Stimulated activated naive B cell treated with anti-CD40 and anti-IgM and Interleukin-4, amounts not matched to agents 10 μg/mL and 1 μg/mL and 100 μg/mL, for 72 hours (primary cell): Measurements from ENCODE around the gene MGST2.

Experiments used
- ATAC-seq, 2 donors: fragments of 150-1000 bp; cut with Tn5 transposase; replicated peaks; 2 replicates each; pipeline ENCODE4 v1.10.0; 2021; ENCODE audit warnings: moderate library complexity in 1 of 2
- DNase-seq: peaks from one replicate; pipeline ENCODE4 v3.0.0; 2021
- H3K27ac Mint-ChIP-seq: one replicate; pipeline ENCODE4 v1.8.0; 2022; ENCODE audit warnings: mild to moderate bottlenecking, mixed read lengths
- H3K27me3 Mint-ChIP-seq, 2 donors: one replicate each; pipeline ENCODE4 v1.8.0; 2022; ENCODE audit warnings: mixed read lengths in 2 of 2
- H3K36me3 Mint-ChIP-seq, 2 donors: one replicate each; pipeline ENCODE4 v1.8.0; 2022; ENCODE audit warnings: mixed read lengths in 2 of 2, mild to moderate bottlenecking in 1 of 2
- H3K4me1 Mint-ChIP-seq, 2 donors: one replicate each; pipeline ENCODE4 v1.8.0; 2022; ENCODE audit warnings: mixed read lengths in 2 of 2, mild to moderate bottlenecking in 1 of 2
- H3K4me3 Mint-ChIP-seq, 2 donors: one replicate each; pipeline ENCODE4 v1.8.0; 2022; ENCODE audit warnings: mild to moderate bottlenecking in 2 of 2, mixed read lengths in 2 of 2, moderate library complexity in 1 of 2
- H3K9me3 Mint-ChIP-seq, 2 donors: one replicate each; pipeline ENCODE4 v1.8.0; 2022; ENCODE audit warnings: mixed read lengths in 2 of 2, mild to moderate bottlenecking in 1 of 2

MGST2 gene

DNA sequence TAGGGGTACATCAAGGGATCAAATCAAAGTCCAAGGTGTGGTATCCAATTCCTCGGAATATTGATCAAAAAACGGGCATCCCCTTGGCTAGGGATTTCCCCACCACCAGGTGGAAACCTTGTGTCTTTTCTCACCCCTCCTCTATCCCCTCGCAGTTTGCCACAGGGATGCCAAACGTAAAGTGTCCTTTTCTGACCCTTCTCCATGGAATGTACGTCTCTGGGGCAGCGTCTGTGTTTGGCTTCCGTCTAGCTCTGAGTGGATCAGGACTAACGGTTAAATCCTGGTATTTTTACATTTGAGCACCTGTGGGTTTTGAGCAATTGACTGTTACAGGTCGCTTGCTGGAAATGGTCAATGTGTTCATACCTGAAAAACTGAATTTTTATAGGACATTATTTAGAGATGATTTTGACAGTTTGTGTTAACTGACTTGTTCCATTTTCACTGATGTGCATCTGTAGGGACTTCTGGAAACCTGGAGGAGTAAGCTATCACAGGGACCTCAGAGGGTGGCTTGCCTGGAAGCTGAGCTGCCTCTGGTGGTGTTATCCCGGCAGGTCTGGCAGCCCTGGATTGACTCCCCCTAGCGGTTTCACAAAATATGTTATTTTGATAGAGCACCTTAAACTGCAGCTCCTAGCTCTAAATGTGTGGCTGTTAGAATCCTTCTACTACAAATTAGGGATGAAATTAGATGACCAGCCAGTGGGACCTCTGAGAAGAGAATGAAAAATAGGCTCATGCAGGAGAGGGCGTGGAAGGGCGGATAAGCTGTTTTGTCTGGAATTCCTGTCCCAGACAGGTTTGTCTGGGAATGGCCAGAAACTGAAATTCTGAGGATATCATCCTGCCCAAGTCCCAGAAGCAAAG is 8.8 kb upstream of the MGST2 start:
- Mint-ChIP-seq H3K4me1 (peaks cover 5 to 17% of the 10 kb centered on the region in 2 donors), H3K27ac (no peak overlapping the region), H3K36me3 (no peaks in the 10 kb centered on the region), H3K4me3 (no peak overlapping the region), H3K27me3 (peaks cover 12 to 16% of the 10 kb centered on the region in 2 donors), H3K9me3 (no peaks in the 10 kb centered on the region)
- peak; percentile 75 to 85 for ATAC-seq
- DNase-seq, result peak; percentile 24

GRCh38 chr4:139658185-139658584 is 7.4 kb upstream of the MGST2 start:
- H3K36me3 Mint-ChIP-seq, result no peaks in the 10 kb centered on the region
- peaks cover 10 to 12% of the 10 kb centered on the region in 2 donors for H3K27me3 Mint-ChIP-seq
- H3K9me3 Mint-ChIP-seq, result no peaks in the 10 kb centered on the region
- ATAC-seq (no peak), DNase-seq (no peak)
- peaks cover 5 to 17% of the 10 kb centered on the region in 2 donors for H3K4me1 Mint-ChIP-seq
- H3K27ac Mint-ChIP-seq, result no peak overlapping the region
- no peak overlapping the region for H3K4me3 Mint-ChIP-seq

- Mint-ChIP-seq H3K9me3 (no peaks in the 10 kb centered on the region), H3K4me1 (peaks cover 5 to 17% of the 10 kb centered on the region in 2 donors), H3K27ac (no peak overlapping the region), H3K4me3 (no peak overlapping the region), H3K36me3 (no peaks in the 10 kb centered on the region), H3K27me3 (peaks cover 10% of the 10 kb centered on the region in 2 donors)
- DNase-seq (no peak), ATAC-seq (no peak)
These were observed 6.8 kb upstream of the MGST2 start for GRCh38 chr4:139658586-139659382.

- DNase-seq (no peak), ATAC-seq (no peak)
- no peaks in the 10 kb centered on the region for H3K36me3 Mint-ChIP-seq
- no peak overlapping the region for H3K4me3 Mint-ChIP-seq
- H3K9me3 Mint-ChIP-seq, result no peaks in the 10 kb centered on the region
- peaks cover 5 to 17% of the 10 kb centered on the region in 2 donors for H3K4me1 Mint-ChIP-seq
- H3K27me3 Mint-ChIP-seq, result peaks cover 5 to 10% of the 10 kb centered on the region in 2 donors
- no peak overlapping the region for H3K27ac Mint-ChIP-seq
These were observed 5.7 kb upstream of the MGST2 start for GRCh38 chr4:139659735-139660424.

DNA sequence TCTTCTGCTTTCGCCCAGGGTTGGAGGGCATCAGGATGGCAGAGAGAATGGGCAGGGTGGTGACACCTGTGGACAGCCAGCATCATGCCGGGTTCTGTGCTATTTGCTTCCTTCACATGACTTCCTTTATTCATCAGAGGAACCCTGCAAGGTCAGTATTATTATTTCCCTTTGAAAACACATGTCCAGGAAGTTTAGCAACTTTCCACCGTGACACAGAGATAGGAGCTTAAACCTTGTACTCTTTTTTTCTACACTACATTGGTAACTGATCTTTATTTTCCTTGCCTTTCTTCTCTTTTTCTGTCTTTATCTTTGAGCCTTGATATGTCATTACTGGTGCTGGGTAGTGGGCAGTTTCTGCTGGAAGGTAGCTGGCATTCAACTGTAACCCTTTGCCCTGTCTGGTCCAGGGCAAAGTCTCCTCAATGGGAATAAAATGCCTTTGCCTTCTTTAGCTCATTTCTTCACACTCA is 5.0 kb upstream of the MGST2 start:
- no peak for DNase-seq
- H3K4me3 Mint-ChIP-seq, result no peak overlapping the region
- peaks cover 4 to 10% of the 10 kb centered on the region in 2 donors for H3K27me3 Mint-ChIP-seq
- peaks cover 9 to 21% of the 10 kb centered on the region in 2 donors for H3K4me1 Mint-ChIP-seq
- peaks cover 0 to under 1% of the 10 kb centered on the region in 2 donors for H3K36me3 Mint-ChIP-seq
- no peak for ATAC-seq
- H3K27ac Mint-ChIP-seq, result no peak overlapping the region
- H3K9me3 Mint-ChIP-seq, result no peaks in the 10 kb centered on the region

GRCh38 chr4:139663561-139664138 is 2.0 kb upstream of the MGST2 start:
- Mint-ChIP-seq H3K27me3 (peaks cover 5% of the 10 kb centered on the region in 2 donors), H3K4me3 (no peak overlapping the region), H3K4me1 (peaks cover 17 to 24% of the 10 kb centered on the region in 2 donors), H3K36me3 (peaks cover 2 to 13% of the 10 kb centered on the region in 2 donors), H3K9me3 (no peaks in the 10 kb centered on the region), H3K27ac (no peak overlapping the region)
- no peak for DNase-seq
- ATAC-seq, result no peak

GRCh38 chr4:139664442-139664841 is 1.2 kb upstream of the MGST2 start:
- H3K4me3 Mint-ChIP-seq, result no peak overlapping the region
- DNase-seq (no peak), ATAC-seq (no peak)
- no peaks in the 10 kb centered on the region for H3K9me3 Mint-ChIP-seq
- H3K4me1 Mint-ChIP-seq, result peaks cover 17 to 24% of the 10 kb centered on the region in 2 donors
- peaks cover 2 to 16% of the 10 kb centered on the region in 2 donors for H3K36me3 Mint-ChIP-seq
- no peak overlapping the region for H3K27ac Mint-ChIP-seq
- peaks cover 5% of the 10 kb centered on the region in 2 donors for H3K27me3 Mint-ChIP-seq

GRCh38 chr4:139665079-139665689 is 435 bp upstream of the MGST2 start:
- DNase-seq (no peak), ATAC-seq (peak in 1 of 2 donors; percentile 36)
- Mint-ChIP-seq H3K36me3 (peaks cover 2 to 16% of the 10 kb centered on the region in 2 donors), H3K27ac (peak overlapping the region; percentile 85), H3K4me1 (peaks cover 20 to 24% of the 10 kb centered on the region in 2 donors), H3K4me3 (peak overlapping the region; percentile 88 to 93), H3K9me3 (no peaks in the 10 kb centered on the region), H3K27me3 (peaks cover 5% of the 10 kb centered on the region in 2 donors)

- no peak for DNase-seq
- peak; percentile 26 to 28 for ATAC-seq
- H3K9me3 Mint-ChIP-seq, result no peaks in the 10 kb centered on the region
- H3K27ac Mint-ChIP-seq, result peak overlapping the region; percentile 67
- H3K36me3 Mint-ChIP-seq, result peaks cover 2 to 16% of the 10 kb centered on the region in 2 donors
- H3K4me1 Mint-ChIP-seq, result peaks cover 19 to 20% of the 10 kb centered on the region in 2 donors
- peak overlapping the region; percentile 88 to 93 for H3K4me3 Mint-ChIP-seq
- peaks cover 5% of the 10 kb centered on the region in 2 donors for H3K27me3 Mint-ChIP-seq
These were observed 1.2 kb downstream of the MGST2 start for GRCh38 chr4:139666735-139667281.

DNA sequence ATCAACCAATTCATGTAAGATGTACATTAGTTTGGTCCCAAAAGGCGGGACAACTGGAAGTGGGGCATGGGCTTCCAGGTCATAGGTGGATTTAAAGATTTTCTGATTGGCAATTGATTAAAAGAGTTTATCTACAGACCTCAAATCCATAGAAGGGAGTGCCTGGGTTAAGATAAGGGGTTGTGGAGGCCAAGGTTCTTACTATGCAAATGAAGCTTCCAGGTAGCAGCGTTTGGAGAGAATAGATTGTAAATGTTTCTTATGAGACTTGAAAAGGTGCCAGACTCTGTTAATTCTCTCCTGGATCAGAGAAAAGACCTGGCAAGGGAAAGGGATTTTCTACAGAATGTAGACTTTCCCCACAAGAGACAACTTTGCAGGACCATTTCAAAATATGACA is 2.4 kb downstream of the MGST2 start:
- Mint-ChIP-seq H3K27ac (no peak overlapping the region), H3K27me3 (peaks cover 5% of the 10 kb centered on the region in 2 donors), H3K9me3 (no peaks in the 10 kb centered on the region), H3K4me3 (no peak overlapping the region), H3K36me3 (peaks cover 2 to 16% of the 10 kb centered on the region in 2 donors), H3K4me1 (peaks cover 19 to 20% of the 10 kb centered on the region in 2 donors)
- ATAC-seq (no peak), DNase-seq (no peak)

DNA sequence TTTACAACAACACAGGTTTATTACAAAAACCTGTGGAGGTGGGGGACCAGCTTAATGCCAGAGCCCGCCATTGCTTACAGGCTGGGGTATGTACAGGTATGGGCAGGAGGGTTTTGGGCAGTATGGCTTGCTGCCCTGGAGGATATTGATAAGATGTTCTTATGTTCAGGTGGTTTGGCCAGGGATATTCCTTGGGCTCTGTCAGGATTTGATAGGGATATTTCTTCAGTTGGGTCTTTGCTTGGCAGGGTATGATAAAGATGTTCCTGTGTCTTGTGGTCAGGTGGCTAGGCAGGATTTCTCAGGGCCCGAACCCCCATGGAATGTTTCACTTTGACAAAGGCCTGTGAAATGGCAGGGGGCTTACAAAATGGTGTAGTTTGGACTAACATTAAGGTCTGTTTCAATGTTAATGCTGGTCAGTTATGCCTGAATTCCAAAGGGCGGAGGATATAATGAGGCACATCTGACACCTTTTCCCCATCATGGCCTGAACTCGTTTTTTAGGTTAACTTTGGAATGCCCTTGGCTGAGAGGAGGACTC is 3.1 kb downstream of the MGST2 start:
- no peak for ATAC-seq
- H3K4me1 Mint-ChIP-seq, result peaks cover 20 to 21% of the 10 kb centered on the region in 2 donors
- no peak for DNase-seq
- H3K36me3 Mint-ChIP-seq, result peaks cover 2 to 16% of the 10 kb centered on the region in 2 donors
- H3K4me3 Mint-ChIP-seq, result no peak overlapping the region
- H3K27me3 Mint-ChIP-seq, result peaks cover 5% of the 10 kb centered on the region in 2 donors
- H3K9me3 Mint-ChIP-seq, result no peaks in the 10 kb centered on the region
- no peak overlapping the region for H3K27ac Mint-ChIP-seq

DNA sequence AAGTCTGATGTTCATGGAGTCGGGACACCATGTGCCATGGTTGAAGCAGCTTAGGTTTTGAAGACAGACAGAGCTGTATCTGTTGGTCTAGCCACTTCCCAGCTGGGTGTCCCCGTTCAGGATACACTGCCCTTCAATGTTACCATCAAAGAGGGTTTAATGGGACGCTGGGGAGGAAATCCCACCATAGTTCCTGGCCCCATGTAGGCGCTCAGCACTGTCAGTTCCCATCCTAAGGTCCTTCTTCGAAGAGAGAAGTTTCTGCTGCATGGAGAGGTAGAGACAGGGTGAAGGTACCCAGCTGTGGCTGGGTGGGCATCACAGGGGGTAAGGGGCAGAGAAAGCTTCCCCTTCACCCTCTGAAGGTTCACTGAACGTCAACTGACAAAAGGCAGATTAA is 3.7 kb downstream of the MGST2 start:
- peaks cover 2 to 16% of the 10 kb centered on the region in 2 donors for H3K36me3 Mint-ChIP-seq
- no peak for DNase-seq
- H3K4me1 Mint-ChIP-seq, result peaks cover 20 to 27% of the 10 kb centered on the region in 2 donors
- H3K27ac Mint-ChIP-seq, result no peak overlapping the region
- no peak for ATAC-seq
- H3K27me3 Mint-ChIP-seq, result peaks cover 5% of the 10 kb centered on the region in 2 donors
- H3K9me3 Mint-ChIP-seq, result no peaks in the 10 kb centered on the region
- H3K4me3 Mint-ChIP-seq, result no peak overlapping the region

- peaks cover 2 to 16% of the 10 kb centered on the region in 2 donors for H3K36me3 Mint-ChIP-seq
- no peaks in the 10 kb centered on the region for H3K9me3 Mint-ChIP-seq
- no peak overlapping the region for H3K4me3 Mint-ChIP-seq
- H3K27ac Mint-ChIP-seq, result no peak overlapping the region
- H3K27me3 Mint-ChIP-seq, result peaks cover 5% of the 10 kb centered on the region in 2 donors
- H3K4me1 Mint-ChIP-seq, result peaks cover 22 to 33% of the 10 kb centered on the region in 2 donors
- no peak for DNase-seq
- ATAC-seq, result no peak
These were observed 4.3 kb downstream of the MGST2 start for GRCh38 chr4:139669890-139670289.
